ENCODE data around the gene ERMN.
"Not testable (repeated sequence)": the region's sequence is repeated elsewhere in the genome, so short reads cannot be mapped to it uniquely, and the experiment has no call there.

ERMN gene, protein sequence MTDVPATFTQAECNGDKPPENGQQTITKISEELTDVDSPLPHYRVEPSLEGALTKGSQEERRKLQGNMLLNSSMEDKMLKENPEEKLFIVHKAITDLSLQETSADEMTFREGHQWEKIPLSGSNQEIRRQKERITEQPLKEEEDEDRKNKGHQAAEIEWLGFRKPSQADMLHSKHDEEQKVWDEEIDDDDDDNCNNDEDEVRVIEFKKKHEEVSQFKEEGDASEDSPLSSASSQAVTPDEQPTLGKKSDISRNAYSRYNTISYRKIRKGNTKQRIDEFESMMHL

GRCh38 chr2:157325786-157326185 lies at the start of gene ERMN:
Gene ERMN (minus strand): TSS chr2:157325824. CDS start chr2:157325642, 182 bp downstream.
- no peak for DNase-seq (ENCODE audit: low spot score)

- DNase-seq (ENCODE audit: low spot score), result no peak
Measured at GRCh38 chr2:157375384-157375783, 49.8 kb upstream of the ERMN start.

GRCh38 chr2:157368508-157368907 lies 42.9 kb upstream of the ERMN start:
- DNase-seq (ENCODE audit: low spot score), result not testable (repeated sequence)

- no peak for DNase-seq (ENCODE audit: low spot score)
Measured at GRCh38 chr2:157367704-157368103, 42.1 kb upstream of the ERMN start.

DNA sequence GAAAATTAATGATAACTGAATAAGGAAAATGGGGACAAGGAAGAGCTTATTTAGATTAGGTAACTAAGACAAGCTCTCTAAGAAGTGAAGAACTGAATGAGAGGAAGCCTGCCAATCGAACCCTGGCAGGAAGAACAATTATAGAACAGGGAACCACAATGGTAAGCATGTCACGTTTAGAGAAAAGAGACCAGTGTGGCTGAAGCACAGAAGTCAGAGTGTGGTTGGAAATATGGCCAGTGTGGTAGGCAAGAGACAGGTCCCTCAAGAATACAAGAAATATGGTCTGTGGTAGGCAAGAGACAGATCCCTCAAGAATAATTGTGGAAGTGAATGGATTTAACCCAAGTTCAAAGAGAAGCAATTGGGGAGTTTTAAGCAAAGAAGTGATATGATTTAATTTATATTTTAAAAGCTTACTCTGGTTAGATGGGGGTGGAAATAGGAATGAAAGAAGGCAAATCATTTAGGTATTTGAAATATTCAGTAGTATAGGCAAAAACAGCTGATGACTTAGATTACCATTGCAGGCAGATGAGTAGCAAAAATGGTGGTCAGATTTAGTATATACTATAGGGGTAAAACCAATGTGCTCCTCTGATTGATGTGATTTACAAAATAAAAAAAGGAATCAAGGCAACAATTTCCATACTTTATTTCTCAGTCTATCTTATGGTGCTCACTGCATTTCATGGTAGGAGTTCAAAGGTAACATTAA lies 38.8 kb upstream of the ERMN start:
- DNase-seq (ENCODE audit: low spot score), result no peak

- DNase-seq (ENCODE audit: low spot score), result no peak
Measured at GRCh38 chr2:157363612-157364101, 38.0 kb upstream of the ERMN start.

GRCh38 chr2:157362627-157363026 lies 37.0 kb upstream of the ERMN start:
- no peak for DNase-seq (ENCODE audit: low spot score)

- DNase-seq (ENCODE audit: low spot score), result no peak
Measured at GRCh38 chr2:157361526-157361925, 35.9 kb upstream of the ERMN start.

GRCh38 chr2:157359628-157360027 lies 34.0 kb upstream of the ERMN start:
- DNase-seq (ENCODE audit: low spot score), result no peak

DNA sequence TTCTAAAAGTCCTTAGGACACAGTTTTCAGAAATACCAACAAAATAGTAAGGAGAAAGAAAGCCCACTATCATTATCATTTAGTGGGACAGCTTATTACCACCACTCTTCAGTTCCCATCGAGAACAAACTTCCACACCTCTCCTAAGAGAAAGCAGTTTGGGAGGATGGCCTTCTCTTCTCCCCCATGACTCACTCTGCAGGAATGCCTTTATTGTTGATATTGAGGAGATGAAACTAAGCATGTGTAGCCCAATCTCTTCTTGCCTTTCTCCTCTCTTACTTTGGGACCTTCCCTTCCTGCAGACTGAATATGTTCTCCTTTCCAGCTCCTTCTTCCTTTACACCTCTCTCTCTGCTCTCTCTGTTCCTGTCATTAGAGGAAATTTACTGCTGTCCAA lies 30.0 kb upstream of the ERMN start:
- no peak for DNase-seq (ENCODE audit: low spot score)

DNA sequence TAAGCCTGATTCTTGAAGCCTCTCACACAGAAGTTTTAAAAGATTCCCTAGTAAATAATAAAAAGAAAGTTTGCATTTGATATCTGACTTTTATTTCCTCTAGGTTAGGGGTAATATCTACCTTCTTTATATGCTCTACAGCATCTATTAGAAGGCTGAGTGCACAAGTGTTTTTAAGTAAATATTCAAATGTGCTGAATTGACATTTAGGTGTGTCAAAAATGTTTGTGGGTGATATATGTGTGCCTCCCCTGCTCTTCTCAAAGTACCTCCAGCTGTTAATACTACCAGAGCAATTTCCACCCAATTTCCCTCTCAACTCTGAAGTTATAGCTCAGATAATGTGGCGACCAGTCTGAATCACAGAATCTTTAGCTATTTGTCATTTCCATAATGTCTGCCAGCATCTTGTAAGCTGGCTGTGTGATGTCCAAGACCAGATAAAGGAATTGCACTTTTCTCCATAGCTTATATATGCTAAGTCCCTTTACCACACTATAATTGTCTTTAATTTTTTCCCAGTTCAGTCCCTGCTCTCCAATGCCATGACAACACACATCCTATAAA lies 24.4 kb upstream of the ERMN start:
- no peak for DNase-seq (ENCODE audit: low spot score)

DNA sequence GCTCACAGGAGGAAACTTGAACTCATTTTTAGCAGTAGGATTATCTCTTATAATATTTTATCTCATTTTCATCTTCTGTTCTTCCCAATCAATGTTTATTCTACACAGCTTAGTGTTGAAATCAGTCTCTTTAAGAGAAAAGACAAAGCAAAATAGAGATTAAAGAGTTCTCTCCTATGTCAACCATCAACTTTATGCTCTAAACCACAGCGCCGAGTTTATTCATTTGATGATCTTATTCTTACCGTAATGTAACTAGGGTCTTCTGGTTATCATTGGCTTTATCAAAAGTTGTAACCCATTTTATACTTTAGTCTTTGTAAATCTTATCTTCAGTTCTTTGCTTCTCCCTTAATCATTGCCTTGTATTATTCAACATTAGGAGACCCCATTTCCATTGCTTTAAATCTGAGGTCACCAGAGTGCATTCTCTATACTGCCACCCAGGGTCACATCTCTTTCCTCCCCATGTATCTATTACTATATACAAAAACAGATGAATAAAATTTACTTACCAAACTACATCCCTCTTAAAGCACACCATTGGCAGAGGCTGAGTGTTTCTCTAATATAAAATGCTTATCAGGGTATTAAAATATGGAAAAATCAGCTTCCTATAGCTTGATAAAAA lies 22.8 kb upstream of the ERMN start:
- DNase-seq (ENCODE audit: low spot score), result no peak

- no peak for DNase-seq (ENCODE audit: low spot score)
Measured at GRCh38 chr2:157345647-157346389, 20.2 kb upstream of the ERMN start.

DNA sequence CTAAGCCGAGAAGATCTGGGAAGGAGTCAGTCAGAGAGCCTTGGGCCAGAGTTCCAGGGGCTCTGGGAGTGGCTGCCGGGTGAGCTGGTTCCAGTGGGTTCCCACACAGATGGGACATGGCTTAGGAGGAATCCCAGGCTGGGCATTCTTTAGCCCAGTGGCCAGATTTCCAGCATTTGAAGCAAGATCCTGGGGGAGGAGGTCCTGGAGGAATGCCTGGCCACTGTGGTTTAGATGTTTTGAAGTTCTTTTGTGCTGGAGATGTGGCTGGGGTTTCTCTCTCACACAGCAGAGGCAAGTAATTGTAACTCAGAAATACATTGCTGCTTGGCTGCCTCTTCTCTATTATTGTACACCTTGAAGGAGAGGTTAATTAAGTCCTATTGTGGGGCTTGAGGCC lies 15.8 kb upstream of the ERMN start:
- not testable (repeated sequence) for DNase-seq (ENCODE audit: low spot score)

DNA sequence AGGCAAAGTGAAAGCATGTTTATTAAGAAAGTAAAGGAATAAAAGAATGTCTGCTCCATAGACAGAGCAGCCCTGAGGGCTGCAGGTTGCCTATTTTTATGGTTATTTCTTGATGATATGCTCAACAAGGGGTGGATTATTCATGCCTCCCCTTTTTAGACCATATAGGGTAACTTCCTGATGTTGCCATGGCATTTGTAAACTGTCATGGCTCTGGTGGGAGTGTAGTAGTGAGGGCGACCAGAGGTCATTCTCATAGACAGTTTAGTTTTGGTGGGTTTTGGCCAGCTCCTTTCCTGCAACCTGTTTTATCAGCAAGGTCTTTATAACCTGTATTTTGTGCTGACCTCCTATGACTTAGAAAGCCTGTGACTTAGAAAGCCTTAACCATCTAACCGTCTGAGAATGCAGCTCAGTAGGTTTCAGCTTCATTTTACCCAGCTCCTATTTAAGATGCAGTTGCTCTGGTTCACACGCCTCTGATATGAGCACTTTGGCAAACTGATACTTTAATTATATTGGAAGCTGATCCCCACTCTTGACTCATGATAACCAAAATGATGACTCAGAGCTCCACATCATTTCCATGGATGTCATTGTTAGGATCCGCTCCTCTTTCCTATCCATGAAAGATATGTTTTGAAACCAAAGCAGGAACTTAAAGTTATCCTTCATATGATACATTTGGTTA lies 14.5 kb upstream of the ERMN start:
- no peak for DNase-seq (ENCODE audit: low spot score)

DNA sequence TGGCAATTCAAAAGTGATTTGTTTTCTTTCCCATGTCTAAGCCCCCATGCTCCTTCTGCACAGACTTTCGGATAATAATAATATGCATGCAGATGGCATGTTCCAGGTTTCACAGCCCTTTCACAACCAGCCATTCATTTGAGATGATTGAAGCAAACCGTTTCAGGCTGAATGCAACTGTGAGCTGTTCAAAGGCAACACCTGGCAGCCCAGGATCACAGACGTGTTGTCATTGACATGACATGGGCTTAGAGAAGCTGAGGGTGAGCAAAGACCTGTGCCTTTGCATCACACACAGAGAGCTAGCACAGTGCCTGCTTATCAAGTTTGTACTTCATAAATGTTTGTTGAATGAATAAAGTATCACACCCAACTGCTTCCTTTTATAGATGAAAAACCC lies 12.4 kb upstream of the ERMN start:
- DNase-seq (ENCODE audit: low spot score), result no peak

- DNase-seq (ENCODE audit: low spot score), result peak; percentile 20
Measured at GRCh38 chr2:157336137-157337010, 10.8 kb upstream of the ERMN start.

DNA sequence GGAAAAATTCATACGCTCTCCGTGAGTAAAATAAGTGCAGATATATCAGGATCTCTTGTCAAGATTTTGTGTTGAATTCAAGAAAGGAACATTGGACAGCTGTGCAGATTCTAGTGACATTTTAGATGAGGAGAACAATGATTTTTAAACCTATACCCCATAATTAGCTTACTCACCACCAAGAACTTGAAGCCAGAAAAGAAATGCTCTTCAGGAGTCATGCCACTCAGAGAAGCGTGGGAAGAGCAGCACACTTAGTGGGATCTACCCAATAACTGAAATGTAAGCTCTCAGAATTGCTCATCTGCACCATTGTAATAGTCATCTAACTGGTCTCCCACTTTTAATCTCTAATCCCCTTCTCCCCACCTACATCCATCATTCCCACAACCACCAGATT lies 9.2 kb upstream of the ERMN start:
- DNase-seq (ENCODE audit: low spot score), result no peak

- DNase-seq (ENCODE audit: low spot score), result no peak
Measured at GRCh38 chr2:157334335-157334734, 8.7 kb upstream of the ERMN start.

DNA sequence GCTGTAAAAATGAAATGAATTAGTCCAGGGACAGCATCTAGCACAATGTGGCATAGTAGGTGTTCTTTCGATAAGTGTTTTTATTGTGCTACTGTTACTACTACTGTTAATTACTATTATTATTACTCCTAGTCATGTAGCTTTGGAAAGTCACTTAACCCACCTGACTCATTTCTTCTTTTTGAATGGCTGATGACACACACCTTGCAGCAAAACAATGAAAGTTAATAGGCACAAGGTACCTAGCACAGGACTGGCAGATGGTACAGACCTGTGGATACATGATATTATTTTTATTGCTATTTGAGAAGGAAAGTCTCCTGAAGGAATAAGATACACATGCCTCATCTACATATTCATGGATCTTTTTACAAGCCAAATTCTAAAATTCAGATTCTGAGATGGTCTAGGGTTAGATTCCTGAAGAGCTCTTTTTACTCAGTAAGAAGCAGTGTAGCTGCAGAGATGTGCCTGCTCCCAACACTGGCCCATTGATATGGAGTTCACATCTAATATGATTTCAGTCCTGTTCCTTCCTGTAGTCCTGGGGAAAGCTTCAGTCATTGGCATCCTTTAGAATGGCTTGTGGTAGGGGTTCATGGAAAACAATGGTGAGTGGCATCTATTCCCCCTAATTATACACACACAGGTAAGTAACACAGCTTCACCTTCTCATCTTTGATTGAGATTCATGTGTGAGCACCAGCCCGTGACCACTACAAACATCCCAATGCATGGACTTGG lies 7.9 kb upstream of the ERMN start:
- no peak for DNase-seq (ENCODE audit: low spot score)
